H9 (cell line): ENCODE measurements around the gene POU6F2. TPM values are rescaled to one million over a fixed set of nuclear protein-coding genes. Genes with fewer than 3 reads are reported as not detected.

Source experiments
- DNase-seq: peaks from one replicate; pipeline ENCODE4 v3.0.0-alpha.2; 2017
- H2AFZ ChIP-seq: one replicate; pipeline ENCODE4 v1.6.1; 2013; ENCODE audit warnings: mild to moderate bottlenecking, low read length, control low read depth, moderate library complexity
- H2AK5ac ChIP-seq: 2 replicates; pipeline ENCODE4 v1.6.1; 2013; ENCODE audit warnings: low read length, control low read depth, mixed read lengths; ENCODE audit not compliant: insufficient read length
- H2BK120ac ChIP-seq: one replicate; pipeline ENCODE4 v1.6.1; 2013; ENCODE audit warnings: low read depth, mild to moderate bottlenecking, low read length, control low read depth, inconsistent platforms; ENCODE audit not compliant: poor library complexity, severe bottlenecking
- H2BK12ac ChIP-seq: 2 replicates; pipeline ENCODE4 v1.6.1; 2013; ENCODE audit warnings: low read length, control low read depth, mixed read lengths, low read depth; ENCODE audit not compliant: insufficient read length
- H2BK15ac ChIP-seq: 2 replicates; pipeline ENCODE4 v1.6.1; 2013; ENCODE audit warnings: low read depth, low read length, control low read depth
- H2BK20ac ChIP-seq: one replicate; pipeline ENCODE4 v1.6.1; 2013; ENCODE audit warnings: low read depth, mild to moderate bottlenecking, low read length, control low read depth, inconsistent platforms; ENCODE audit not compliant: poor library complexity, severe bottlenecking
- H2BK5ac ChIP-seq: 2 replicates; pipeline ENCODE4 v1.6.1; 2013; ENCODE audit warnings: low read length, control low read depth, mixed read lengths; ENCODE audit not compliant: insufficient read length
- H3K14ac ChIP-seq: 2 replicates; pipeline ENCODE4 v1.6.1; 2013; ENCODE audit warnings: low read length, control low read depth; ENCODE audit not compliant: insufficient read depth
- H3K18ac ChIP-seq: 2 replicates; pipeline ENCODE4 v1.6.1; 2013; ENCODE audit warnings: low read depth, mild to moderate bottlenecking, mixed read lengths, low read length, control low read depth; ENCODE audit not compliant: insufficient read length
- H3K23ac ChIP-seq: 2 replicates; pipeline ENCODE4 v1.6.1; 2013; ENCODE audit warnings: low read length, control low read depth, mixed read lengths, low read depth; ENCODE audit not compliant: insufficient read length
- H3K23me2 ChIP-seq: 2 replicates; pipeline ENCODE4 v1.6.1; 2013; ENCODE audit warnings: low read depth, mild to moderate bottlenecking, mixed read lengths, low read length, control low read depth; ENCODE audit not compliant: insufficient read length, poor library complexity, severe bottlenecking
- H3K27ac ChIP-seq: 2 replicates; pipeline ENCODE4 v1.5.1; 2013; ENCODE audit warnings: low read length, control low read depth, mixed read lengths, low read depth; ENCODE audit not compliant: insufficient read length
- H3K27me3 ChIP-seq: 2 replicates; pipeline ENCODE4 v1.6.1; 2013; ENCODE audit warnings: low read length, control low read depth, inconsistent platforms; ENCODE audit not compliant: insufficient read depth
- H3K4ac ChIP-seq: 2 replicates; pipeline ENCODE4 v1.6.1; 2013; ENCODE audit warnings: low read depth, mild to moderate bottlenecking, control low read depth, inconsistent platforms, low read length, moderate library complexity
- H3K4me1 ChIP-seq: 2 replicates; pipeline ENCODE4 v1.6.1; 2013; ENCODE audit warnings: low read length, control low read depth, inconsistent platforms; ENCODE audit not compliant: insufficient read depth
- H3K4me2 ChIP-seq: 2 replicates; pipeline ENCODE4 v1.6.1; 2013; ENCODE audit warnings: low read length, control low read depth, mixed read lengths; ENCODE audit not compliant: insufficient read length, insufficient read depth
- H3K56ac ChIP-seq: 2 replicates; pipeline ENCODE4 v1.6.1; 2013; ENCODE audit warnings: low read depth, mild to moderate bottlenecking, mixed read lengths, low read length, control low read depth; ENCODE audit not compliant: insufficient read length
- H3K79me1 ChIP-seq: 2 replicates; pipeline ENCODE4 v1.6.1; 2013; ENCODE audit warnings: low read depth, mild to moderate bottlenecking, moderate library complexity, low read length, control low read depth, inconsistent platforms; ENCODE audit not compliant: insufficient read depth, poor library complexity, severe bottlenecking
- H3K79me2 ChIP-seq: 2 replicates; pipeline ENCODE4 v1.6.1; 2013; ENCODE audit warnings: low read length, control low read depth, inconsistent platforms; ENCODE audit not compliant: insufficient read depth
- H3K9ac ChIP-seq: 2 replicates; pipeline ENCODE4 v1.6.1; 2013; ENCODE audit warnings: low read length, control low read depth, mixed read lengths; ENCODE audit not compliant: insufficient read length; ENCODE audit errors: extremely low read depth
- H3K9me3 ChIP-seq: one replicate; pipeline ENCODE4 v1.6.1; 2013; ENCODE audit warnings: low read depth, low read length, inconsistent platforms; ENCODE audit not compliant: control insufficient read depth
- H3T11ph ChIP-seq: one replicate; pipeline ENCODE4 v1.6.1; 2013; ENCODE audit warnings: mild to moderate bottlenecking, low read length, control low read depth, inconsistent platforms
- H4K20me1 ChIP-seq: one replicate; pipeline ENCODE4 v1.6.1; 2013; ENCODE audit not compliant: control insufficient read depth, insufficient read length, insufficient read depth
- H4K5ac ChIP-seq: 2 replicates; pipeline ENCODE4 v1.6.1; 2013; ENCODE audit warnings: low read depth, mild to moderate bottlenecking, mixed read lengths, low read length, control low read depth; ENCODE audit not compliant: insufficient read length
- H4K8ac ChIP-seq: replicated peaks from 2 replicates; pipeline ENCODE4 v1.6.1; 2013; ENCODE audit warnings: low read length, control low read depth, mixed read lengths, low read depth; ENCODE audit not compliant: insufficient read length
- H4K91ac ChIP-seq: 2 replicates; pipeline ENCODE4 v1.6.1; 2013; ENCODE audit warnings: low read depth, mild to moderate bottlenecking, moderate library complexity, mixed read lengths, low read length, control low read depth; ENCODE audit not compliant: insufficient read length
- H3K27ac Mint-ChIP-seq, 3 experiments: 2 replicates in 2 of 3; 3 replicates in 1 of 3; pipeline ENCODE4 v1.8.0; 2020 to 2021; ENCODE audit warnings: mixed read lengths in 3 of 3, mild to moderate bottlenecking in 1 of 3, moderate library complexity in 1 of 3
- H3K27me3 Mint-ChIP-seq: 2 replicates; pipeline ENCODE4 v1.8.0; 2021; ENCODE audit warnings: low read depth, mild to moderate bottlenecking, moderate library complexity, mixed read lengths
- H3K36me3 Mint-ChIP-seq, 3 experiments: 2 replicates in 2 of 3; 3 replicates in 1 of 3; pipeline ENCODE4 v1.8.0; 2020 to 2021; ENCODE audit warnings: low read depth in 3 of 3, mixed read lengths in 3 of 3; ENCODE audit not compliant: insufficient read depth in 1 of 3
- H3K4me1 Mint-ChIP-seq, 2 experiments: 2 replicates each; pipeline ENCODE4 v1.8.0; 2020; ENCODE audit warnings: mixed read lengths in 2 of 2
- H3K4me3 Mint-ChIP-seq, 2 experiments: 2 replicates in 1 of 2; 3 replicates in 1 of 2; pipeline ENCODE4 v1.8.0; 2020 to 2021; ENCODE audit warnings: mild to moderate bottlenecking in 2 of 2, mixed read lengths in 2 of 2, moderate library complexity in 1 of 2
- H3K9me3 Mint-ChIP-seq, 2 experiments: 2 replicates in 1 of 2; 3 replicates in 1 of 2; pipeline ENCODE4 v1.8.0; 2020; ENCODE audit warnings: mild to moderate bottlenecking in 2 of 2, mixed read lengths in 2 of 2, moderate library complexity in 1 of 2
- CTCF ChIP-seq: fragments of 200-600 bp; sonication (generic); conservative IDR thresholded peaks from 3 replicates; pipeline ENCODE4 v1.8.0; 2021; ENCODE audit warnings: antibody characterized with exemption, mild to moderate bottlenecking
- total RNA-seq: library from RNA; stranded (reverse); gene quantifications from 2 replicates; pipeline ENCODE4 v1.2.1, GENCODE V29; 2021

The POU6F2 gene
- total RNA-seq, 1 experiment from 2014 or later, result 1.9 TPM

DNA sequence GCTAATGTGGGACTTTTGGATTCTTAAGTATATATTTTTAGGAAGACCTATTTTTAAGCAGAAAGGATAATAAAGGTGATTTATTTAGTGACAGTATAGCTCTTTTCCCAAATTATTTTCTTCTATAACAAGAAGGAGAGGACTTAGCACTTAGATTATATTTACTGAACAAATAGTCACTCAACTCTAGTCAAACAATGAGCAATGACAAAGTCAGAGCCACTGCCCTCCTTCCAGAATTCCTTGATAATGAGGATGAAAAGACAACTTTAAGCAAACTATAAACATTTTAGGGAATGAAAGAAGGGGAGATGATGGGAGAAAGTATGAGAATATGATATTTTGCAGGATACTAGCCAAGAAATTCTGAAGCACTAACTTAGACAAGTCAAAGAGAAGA is 295.0 kb downstream of the POU6F2 start:
- no peak overlapping the region for H4K5ac ChIP-seq
- Mint-ChIP-seq H3K36me3 (no peaks in the 10 kb centered on the region), H3K4me3 (no peak overlapping the region), H3K4me1 (peaks cover 10% of the 10 kb centered on the region in 2 experiments), H3K9me3 (no peaks in the 10 kb centered on the region; a peak in 1 of 5 replicates), H3K27ac (no peak overlapping the region), H3K27me3 (no peaks in the 10 kb centered on the region; the same call in 1 of the 2 replicates)
- no peak overlapping the region for H2BK20ac ChIP-seq
- no peak overlapping the region for H4K91ac ChIP-seq
- H3K18ac ChIP-seq, result no peak overlapping the region
- H3K4me2 ChIP-seq, result no peak overlapping the region
- no peak overlapping the region for H2AK5ac ChIP-seq
- H2BK15ac ChIP-seq, result no peak overlapping the region
- H2BK12ac ChIP-seq, result no peak overlapping the region
- H3K79me1 ChIP-seq, result no peaks in the 10 kb centered on the region
- H3K9me3 ChIP-seq, result no peaks in the 10 kb centered on the region
- H3K56ac ChIP-seq, result no peak overlapping the region
- H2BK120ac ChIP-seq, result no peak overlapping the region
- H3T11ph ChIP-seq, result no peak overlapping the region
- H4K8ac ChIP-seq, result no peak overlapping the region
- H2BK5ac ChIP-seq, result no peak overlapping the region
- no peaks in the 10 kb centered on the region for H3K27me3 ChIP-seq
- H3K79me2 ChIP-seq, result no peaks in the 10 kb centered on the region
- H4K20me1 ChIP-seq, result no peaks in the 10 kb centered on the region
- no peak overlapping the region for H3K14ac ChIP-seq
- no peak for TF ChIP-seq CTCF
- no peak for DNase-seq
- no peak overlapping the region for H3K9ac ChIP-seq
- H3K4me1 ChIP-seq, result no peaks in the 10 kb centered on the region; the same call in 1 of the 2 replicates
- no peak overlapping the region for H3K23ac ChIP-seq
- H3K23me2 ChIP-seq, result no peaks in the 10 kb centered on the region
- no peak overlapping the region for H3K27ac ChIP-seq
- H3K4ac ChIP-seq, result no peak overlapping the region
- H2AFZ ChIP-seq, result no peak overlapping the region
